Aorta (tissue), 5 donors: Measurements from ENCODE around the gene ZNF823. TPM values are rescaled to one million over a fixed set of nuclear protein-coding genes. Genes with fewer than 3 reads are reported as not detected.

Experiments
- ATAC-seq: fragments of 200-7000 bp; cut with Tn5 transposase; one replicate; pipeline ENCODE4 v1.9.1; 2022; ENCODE audit warnings: moderate library complexity; ENCODE audit not compliant: low FRiP score
- DNase-seq, 2 donors: peaks; one replicate each; pipeline ENCODE4 v3.0.0-alpha.2; 2020
- H3K27ac ChIP-seq, 2 donors: one replicate each; pipeline ENCODE4 v1.5.1; 2013; ENCODE audit warnings: low read length in 2 of 2, mild to moderate bottlenecking in 2 of 2, moderate library complexity in 2 of 2, control low read depth in 1 of 2, inconsistent platforms in 1 of 2, low read depth in 1 of 2
- H3K27me3 ChIP-seq, 2 donors: one replicate each; pipeline ENCODE4 v1.6.1; 2013; ENCODE audit warnings: control low read depth in 1 of 2, low read length in 1 of 2, mild to moderate bottlenecking in 1 of 2, moderate library complexity in 1 of 2; ENCODE audit not compliant: insufficient read depth in 2 of 2, control insufficient read depth in 1 of 2
- H3K36me3 ChIP-seq, 2 donors: one replicate each; pipeline ENCODE4 v1.6.1; 2013; ENCODE audit warnings: control low read depth in 1 of 2, low read length in 1 of 2, mild to moderate bottlenecking in 1 of 2; ENCODE audit not compliant: insufficient read depth in 2 of 2, control insufficient read depth in 1 of 2
- H3K4me1 ChIP-seq, 2 donors: one replicate each; pipeline ENCODE4 v1.6.1; 2013; ENCODE audit warnings: low read length in 2 of 2, control low read depth in 1 of 2, mild to moderate bottlenecking in 1 of 2, moderate library complexity in 1 of 2; ENCODE audit not compliant: insufficient read depth in 2 of 2, control insufficient read depth in 1 of 2
- H3K4me3 ChIP-seq, 2 donors: one replicate each; pipeline ENCODE4 v1.5.1; 2013; ENCODE audit warnings: low read length in 2 of 2, control low read depth in 1 of 2, mild to moderate bottlenecking in 1 of 2
- H3K9me3 ChIP-seq: one replicate; pipeline ENCODE4 v1.6.1; 2013; ENCODE audit warnings: mild to moderate bottlenecking, low read length; ENCODE audit not compliant: control insufficient read depth
- WGBS, 2 donors: extraction: QIAGEN DNeasy Blood & Tissue Kit; methylation state at CpG; one replicate each; pipeline ENCODE4 v1.1.7; 2013; 5-methylcytosine and 5-hydroxymethylcytosine counted together
- intact Hi-C, 2 donors: fragments of 100-400 bp; cut with DNase I; formaldehyde crosslinking; loops; one replicate each; pipeline versions ENCODE4 v1.14.2 to v1.15.0; 2022
- polyA plus RNA-seq, 2 donors: library from polyadenylated mRNA; stranded (reverse); fragments of 200-250 nt; gene quantifications; one replicate each; pipeline ENCODE4 v1.2.3, GENCODE V29; 2013
- total RNA-seq, 2 donors: library from RNA; stranded (reverse); fragmentation: NEBNext Ultra II Directional; extraction: Animal tissue kit (Norgen Biotek cat#: 25700); gene quantifications; one replicate each; pipeline ENCODE4 v1.2.1, GENCODE V29; 2021
- donor health status: healthy with polysubstance abuse.
- donor health status: Bipolar disorder and iron deficiency.
- donor health status: DM: no; HTN: no; CAD: no.
- donor health status: DM: no; HTN: no; CAD: no.
- donor health status: DM: yes; HTN: yes; CAD: no.

ZNF823 gene
- total and polyA plus RNA-seq, 4 donors, result 3.1 to 8.7 (median 4.3) TPM

DNA sequence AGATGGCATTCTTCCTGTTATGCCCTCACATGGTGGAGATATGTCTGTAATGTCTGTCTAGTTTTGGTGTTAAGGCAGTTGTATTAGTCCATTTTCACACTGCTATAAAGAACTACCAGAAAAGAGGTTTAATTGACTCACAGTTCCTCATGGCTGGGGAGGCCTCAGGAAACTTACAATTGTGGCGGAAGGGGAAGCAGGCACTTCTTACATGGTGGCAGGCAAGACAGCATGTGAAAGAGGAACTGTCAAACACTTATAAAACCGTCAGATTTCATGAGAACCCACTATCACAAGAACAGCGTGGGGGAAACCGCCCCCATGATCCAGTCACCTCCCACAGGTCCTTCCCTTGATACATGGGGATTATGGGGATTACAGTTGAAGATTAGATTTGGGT is 31.2 kb upstream of the ZNF823 start:
- WGBS, 2 donors, result 95 to 96% methylated on average over 4 of the region's 4 CpGs
- Histone ChIP-seq H3K4me3 (no peak overlapping the region), H3K4me1 (peaks cover 0 to 3% of the 10 kb centered on the region in 2 donors), H3K27me3 (no peaks in the 10 kb centered on the region), H3K27ac (no peak overlapping the region), H3K9me3 (no peaks in the 10 kb centered on the region), H3K36me3 (no peaks in the 10 kb centered on the region)
- intact Hi-C loops, result no loop called here
- DNase-seq, result no peak
- no peak for ATAC-seq

DNA sequence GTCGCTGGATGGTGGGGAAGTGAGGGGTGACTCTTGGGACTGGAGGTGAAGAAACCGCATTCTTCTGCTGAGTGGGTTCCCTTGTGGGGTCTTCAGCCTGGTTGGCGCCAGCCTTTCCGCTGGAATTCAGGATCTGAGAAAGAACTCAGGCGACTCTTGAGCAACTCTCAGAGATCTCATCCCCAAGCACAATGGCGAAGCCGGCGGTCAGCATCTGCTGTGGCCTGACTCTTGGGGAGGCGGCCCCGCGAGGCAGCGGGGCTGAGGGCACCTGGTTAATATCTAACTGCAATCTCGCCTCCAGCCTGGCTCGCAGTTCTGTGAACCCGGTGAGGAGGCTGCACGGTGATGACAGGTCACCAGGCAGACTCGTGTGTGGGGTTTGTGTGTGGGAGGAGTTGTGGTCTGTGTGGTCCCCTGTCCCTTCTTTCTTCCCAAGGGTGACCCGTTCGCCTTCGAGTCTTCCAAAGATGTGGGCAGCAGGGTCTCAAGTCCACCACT is 28.9 kb upstream of the ZNF823 start:
- Histone ChIP-seq H3K4me1 (peaks cover 0 to 3% of the 10 kb centered on the region in 2 donors), H3K9me3 (no peaks in the 10 kb centered on the region), H3K36me3 (no peaks in the 10 kb centered on the region), H3K4me3 (peak overlapping the region; percentile 82 to 94), H3K27me3 (no peaks in the 10 kb centered on the region), H3K27ac (peak overlapping the region; percentile 23 to 81)
- DNase-seq (peak; percentile 54 to 76), ATAC-seq (peak; percentile 34)
- WGBS, 2 donors, result 1% methylated on average over 19 to 20 of the region's 20 CpGs
- intact Hi-C loops, result loop anchor here in 1 of 2 donors (2.0 kb wide), 1 partner anchor 29 kb away; the partner anchor contains the start of gene ZNF823

DNA sequence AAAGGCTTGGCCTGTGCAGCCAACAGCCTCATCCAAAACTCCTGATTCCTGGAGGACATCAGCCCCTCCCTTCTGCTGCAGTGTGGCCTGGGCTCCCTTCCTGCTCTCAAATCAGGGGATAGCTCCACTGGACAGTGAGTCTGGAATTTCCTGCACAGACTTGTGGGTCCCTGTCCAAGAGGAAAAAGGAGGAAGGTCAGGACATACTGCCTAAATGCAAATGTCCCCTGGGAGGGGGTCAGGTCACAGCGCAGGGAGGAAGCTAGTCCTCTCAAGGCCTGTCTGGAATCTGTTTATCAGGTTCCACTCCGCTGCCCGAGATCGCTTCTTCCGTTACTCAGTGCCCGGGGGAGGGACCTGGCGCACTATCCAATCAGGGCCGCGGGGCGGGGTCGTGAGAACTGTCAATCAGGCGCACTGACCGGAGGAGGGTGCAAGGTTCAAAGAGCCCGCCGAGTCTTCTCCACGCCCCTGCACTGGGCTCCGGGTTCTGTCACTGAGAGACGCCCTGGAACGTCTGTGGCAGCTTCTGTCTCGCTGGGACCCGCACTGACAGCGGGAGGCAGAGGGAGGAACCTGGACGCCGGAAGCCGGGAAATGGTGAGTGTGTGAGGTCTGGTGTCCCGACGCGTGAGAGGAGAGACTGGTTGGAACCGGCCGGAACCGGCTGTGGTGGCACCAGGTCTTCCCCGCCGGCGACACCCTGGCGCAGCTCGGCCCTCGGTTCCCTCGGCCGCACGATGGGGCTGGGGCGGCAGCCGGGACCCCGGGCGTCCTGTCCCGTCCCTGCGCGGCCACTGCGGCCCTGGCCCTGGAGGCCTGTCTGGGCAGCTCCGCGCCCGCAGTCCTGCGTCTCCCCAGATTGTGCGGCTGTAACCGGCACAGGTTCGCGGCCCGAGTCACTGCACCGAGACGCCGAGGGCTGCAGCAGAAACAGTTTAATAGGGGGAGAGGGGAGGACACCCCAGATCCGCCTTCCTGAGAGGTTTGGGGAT is 28.1 kb upstream of the ZNF823 start, which contains the start of gene ZNF441:
ZNF441 (plus strand) TSS at position 404 of the 995 bp plus-strand sequence; CDS start at position 598, 194 bp downstream.
- H3K4me3 ChIP-seq, result peak within 1 kb of the TSS; percentile 82 to 94
- DNase-seq, result peak; percentile 99
- H3K36me3 ChIP-seq, result no peaks in the 10 kb centered on the region
- 0% methylated on average over 57 to 61 of the region's 61 CpGs for WGBS, 2 donors
- H3K4me1 ChIP-seq, result peaks cover 0 to 3% of the 10 kb centered on the region in 2 donors
- peak; percentile 99 for ATAC-seq
- H3K27me3 ChIP-seq, result no peaks in the 10 kb centered on the region
- intact Hi-C loops, result loop anchor here in 1 of 2 donors (2.0 kb wide), 1 partner anchor 28 kb away; the partner anchor contains the start of gene ZNF823
- peak within 1 kb of the TSS; percentile 23 to 81 for H3K27ac ChIP-seq
- no peaks in the 10 kb centered on the region for H3K9me3 ChIP-seq

DNA sequence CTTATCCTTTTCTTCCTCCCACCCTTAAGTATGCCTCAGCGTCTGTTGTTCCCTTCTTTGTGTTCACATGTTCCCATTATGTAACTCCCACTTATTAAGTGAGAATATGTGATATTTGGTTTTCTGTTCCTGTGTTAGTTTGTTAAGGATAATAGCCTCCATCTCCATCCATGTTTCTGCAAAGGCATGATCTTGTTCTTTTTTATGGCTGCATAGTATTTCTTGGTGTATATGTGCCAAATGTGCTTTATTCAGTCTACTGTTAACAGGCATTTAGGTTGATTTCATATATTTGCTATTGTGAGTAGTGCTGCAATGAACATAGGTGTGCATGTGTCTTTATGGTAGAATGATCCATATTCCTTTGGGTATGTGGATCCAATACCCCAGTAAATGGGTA is 24.9 kb upstream of the ZNF823 start:
- no peak overlapping the region for H3K4me3 ChIP-seq
- H3K27ac ChIP-seq, result no peak overlapping the region
- H3K36me3 ChIP-seq, result no peaks in the 10 kb centered on the region
- ATAC-seq (no peak), DNase-seq (no peak)
- H3K27me3 ChIP-seq, result no peaks in the 10 kb centered on the region
- intact Hi-C loops, result no loop called here
- H3K4me1 ChIP-seq, result peaks cover 0 to 1% of the 10 kb centered on the region in 2 donors
- H3K9me3 ChIP-seq, result no peaks in the 10 kb centered on the region
- WGBS, 2 donors, result 94% methylated on average over 1 of the region's 1 CpG

DNA sequence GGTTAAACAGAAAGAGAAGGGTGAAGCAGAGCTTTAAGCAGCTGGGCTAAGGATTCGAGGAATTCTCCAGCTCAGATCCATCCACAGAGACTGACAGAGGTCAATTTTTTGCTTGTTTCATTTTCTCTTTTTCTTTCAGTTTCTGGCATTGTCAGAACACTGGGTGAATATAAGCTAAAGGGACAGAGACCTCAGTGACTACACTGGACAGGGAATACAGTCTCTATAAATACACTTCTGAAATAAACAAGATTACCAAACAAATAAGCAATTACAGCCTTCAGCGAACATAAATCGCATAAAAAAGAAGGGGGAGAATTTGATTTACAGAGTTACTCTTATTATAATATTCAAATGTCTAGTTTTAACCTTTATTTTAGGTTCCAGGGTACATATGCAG is 24.4 kb upstream of the ZNF823 start:
- no peak overlapping the region for H3K4me3 ChIP-seq
- intact Hi-C loops, result no loop called here
- H3K27ac ChIP-seq, result no peak overlapping the region
- H3K4me1 ChIP-seq, result no peaks in the 10 kb centered on the region
- ATAC-seq (no peak), DNase-seq (no peak)
- no peaks in the 10 kb centered on the region for H3K9me3 ChIP-seq
- H3K27me3 ChIP-seq, result no peaks in the 10 kb centered on the region
- no peaks in the 10 kb centered on the region for H3K36me3 ChIP-seq
- WGBS, 2 donors, result 79 to 85% methylated on average over 3 of the region's 3 CpGs

DNA sequence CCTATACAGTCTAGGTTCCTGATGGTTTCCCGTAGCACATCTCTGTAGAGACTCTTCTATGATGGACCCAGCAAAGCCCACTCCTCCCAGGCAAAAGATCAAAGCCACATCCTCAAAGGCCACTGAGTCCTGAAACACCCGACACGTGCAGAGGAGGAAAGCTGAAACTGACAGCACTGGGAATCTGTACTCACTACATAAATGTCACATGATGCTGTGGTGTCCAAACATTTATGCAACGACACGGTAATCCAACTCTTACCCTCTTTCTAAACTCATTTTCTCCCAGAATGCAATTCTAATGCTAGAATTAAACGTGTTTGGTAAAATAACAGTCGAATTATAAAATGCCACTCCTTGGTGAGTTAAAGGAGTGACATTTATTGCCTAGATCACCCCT is 21.1 kb upstream of the ZNF823 start:
- WGBS, 2 donors, result 72 to 74% methylated on average over 7 of the region's 7 CpGs
- Histone ChIP-seq H3K27ac (no peak overlapping the region), H3K4me1 (no peaks in the 10 kb centered on the region), H3K36me3 (no peaks in the 10 kb centered on the region), H3K4me3 (no peak overlapping the region), H3K9me3 (peaks cover 4% of the 10 kb centered on the region), H3K27me3 (no peaks in the 10 kb centered on the region)
- intact Hi-C loops, result no loop called here
- no peak for ATAC-seq
- no peak for DNase-seq

DNA sequence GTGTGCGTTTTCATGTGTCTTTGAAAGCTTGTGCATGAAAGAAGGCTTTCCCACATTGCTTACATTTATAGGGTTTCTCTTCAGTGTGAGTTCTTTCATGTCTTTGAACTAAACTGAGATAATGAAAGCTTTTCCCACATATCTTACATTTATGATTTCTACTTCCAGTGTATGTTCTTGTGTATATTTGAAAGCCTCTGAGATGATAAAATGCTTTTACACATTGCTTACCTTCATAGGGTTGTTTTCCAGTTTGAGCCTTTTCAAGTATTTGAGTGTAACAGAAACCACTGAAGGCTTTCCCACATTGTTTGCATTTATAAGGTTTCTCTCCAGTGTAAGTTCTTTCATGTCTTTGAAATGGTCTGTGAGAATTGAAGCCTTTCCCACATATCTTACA is 18.2 kb upstream of the ZNF823 start:
- Histone ChIP-seq H3K9me3 (peaks cover 4% of the 10 kb centered on the region), H3K36me3 (no peaks in the 10 kb centered on the region), H3K4me1 (no peaks in the 10 kb centered on the region), H3K27ac (no peak overlapping the region), H3K27me3 (no peaks in the 10 kb centered on the region), H3K4me3 (no peak overlapping the region)
- 83% methylated on average over 1 of the region's 1 CpG for WGBS, 2 donors
- ATAC-seq (no peak), DNase-seq (no peak)
- intact Hi-C loops, result no loop called here

DNA sequence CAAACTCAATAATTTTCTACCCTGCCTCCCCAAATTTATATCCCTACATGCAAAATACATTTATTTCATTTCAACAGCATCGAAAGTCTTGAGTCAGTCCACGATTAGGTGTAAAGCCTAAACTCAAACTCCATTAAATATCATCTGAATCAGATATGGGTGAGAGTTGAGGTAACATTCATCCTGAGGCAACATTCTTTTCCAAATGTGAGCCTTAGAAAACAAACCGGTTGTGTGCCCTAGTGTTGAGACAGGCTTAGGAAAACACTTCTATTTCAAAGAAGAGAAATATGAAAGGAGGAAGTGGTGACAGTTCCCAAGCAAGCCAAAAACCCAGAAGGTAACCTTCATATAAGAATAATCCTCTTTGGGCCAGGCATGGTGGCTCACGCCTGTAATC is 15.9 kb upstream of the ZNF823 start:
- Histone ChIP-seq H3K36me3 (no peaks in the 10 kb centered on the region), H3K27ac (no peak overlapping the region), H3K4me1 (no peaks in the 10 kb centered on the region), H3K9me3 (peaks cover 4% of the 10 kb centered on the region), H3K27me3 (no peaks in the 10 kb centered on the region), H3K4me3 (no peak overlapping the region)
- WGBS, 2 donors, result 75 to 78% methylated on average over 4 of the region's 4 CpGs
- intact Hi-C loops, result no loop called here
- ATAC-seq (no peak), DNase-seq (no peak)
